ENCODE data around the gene MMAA.

MMAA gene

GRCh38 chr4:145589916-145590702 is 29.1 kb upstream of the MMAA start:
- no peaks in the 10 kb centered on the region for H3K27me3 ChIP-seq (ENCODE audit: control insufficient read depth, insufficient read depth, low read length)
- no peaks in the 10 kb centered on the region for H3K9me3 ChIP-seq (ENCODE audit: control insufficient read depth, low read length)
- H3K4me3 ChIP-seq (ENCODE audit: low read depth, low read length), result no peak overlapping the region
- H3K4me2 ChIP-seq (ENCODE audit: low read length), result no peak overlapping the region
- no peak for TF ChIP-seq CTCF (IDR thresholded peaks at IDR 0.05)
- no peaks in the 10 kb centered on the region for H3K4me1 ChIP-seq
- no peaks in the 10 kb centered on the region for H3K79me2 ChIP-seq
- no peak overlapping the region for H3K27ac ChIP-seq
- H3K9ac ChIP-seq, result no peak overlapping the region
- no peaks in the 10 kb centered on the region for H3K36me3 ChIP-seq (ENCODE audit: control insufficient read depth, insufficient read depth, low read length)
- H2AFZ ChIP-seq, result no peak overlapping the region

GRCh38 chr4:145602129-145602760 is 16.9 kb upstream of the MMAA start:
- Histone ChIP-seq H3K36me3 (ENCODE audit: control insufficient read depth, insufficient read depth, low read length) (no peaks in the 10 kb centered on the region), H3K27me3 (ENCODE audit: control insufficient read depth, insufficient read depth, low read length) (no peaks in the 10 kb centered on the region), H3K4me3 (ENCODE audit: low read depth, low read length) (no peak overlapping the region), H3K27ac (no peak overlapping the region), H3K9me3 (ENCODE audit: control insufficient read depth, low read length) (no peaks in the 10 kb centered on the region), H3K4me2 (ENCODE audit: low read length) (no peak overlapping the region), H3K79me2 (no peaks in the 10 kb centered on the region), H3K9ac (no peak overlapping the region), H3K4me1 (no peaks in the 10 kb centered on the region), H2AFZ (no peak overlapping the region)
- no peak for TF ChIP-seq CTCF (IDR thresholded peaks at IDR 0.05)

GRCh38 chr4:145605941-145606340 is 13.2 kb upstream of the MMAA start:
- H3K27ac ChIP-seq, result no peak overlapping the region
- H3K4me2 ChIP-seq (ENCODE audit: low read length), result no peak overlapping the region
- H3K9ac ChIP-seq, result no peak overlapping the region
- no peaks in the 10 kb centered on the region for H3K27me3 ChIP-seq (ENCODE audit: control insufficient read depth, insufficient read depth, low read length)
- no peaks in the 10 kb centered on the region for H3K4me1 ChIP-seq
- H3K36me3 ChIP-seq (ENCODE audit: control insufficient read depth, insufficient read depth, low read length), result no peaks in the 10 kb centered on the region
- no peaks in the 10 kb centered on the region for H3K79me2 ChIP-seq
- no peaks in the 10 kb centered on the region for H3K9me3 ChIP-seq (ENCODE audit: control insufficient read depth, low read length)
- TF ChIP-seq CTCF (IDR thresholded peaks at IDR 0.05), result no peak
- no peak overlapping the region for H3K4me3 ChIP-seq (ENCODE audit: low read depth, low read length)
- H2AFZ ChIP-seq, result no peak overlapping the region

GRCh38 chr4:145609481-145610427 is 9.4 kb upstream of the MMAA start:
- no peak overlapping the region for H3K4me3 ChIP-seq (ENCODE audit: low read depth, low read length)
- H2AFZ ChIP-seq, result no peak overlapping the region
- H3K27ac ChIP-seq, result no peak overlapping the region
- peak; percentile 62 for TF ChIP-seq CTCF (IDR thresholded peaks at IDR 0.05)
- H3K79me2 ChIP-seq, result no peaks in the 10 kb centered on the region
- no peaks in the 10 kb centered on the region for H3K9me3 ChIP-seq (ENCODE audit: control insufficient read depth, low read length)
- H3K4me2 ChIP-seq (ENCODE audit: low read length), result no peak overlapping the region
- no peaks in the 10 kb centered on the region for H3K4me1 ChIP-seq
- H3K9ac ChIP-seq, result no peak overlapping the region
- H3K36me3 ChIP-seq (ENCODE audit: control insufficient read depth, insufficient read depth, low read length), result no peaks in the 10 kb centered on the region
- no peaks in the 10 kb centered on the region for H3K27me3 ChIP-seq (ENCODE audit: control insufficient read depth, insufficient read depth, low read length)

Data from parathyroid adenoma (tissue), 2 donors.